ENCODE data around the gene MAPK8IP2.

- TF ChIP-seq CTCF (IDR thresholded peaks at IDR 0.05) (no peak), POLR2A (IDR thresholded peaks at IDR 0.05) (no peak)
Observed at GRCh38 chr22:50626850-50627641, 26.5 kb downstream of the MAPK8IP2 start.
